Stimulated activated CD4-positive, alpha-beta T cell treated with anti-CD3 and anti-CD28 coated beads, TNF-alpha, amount 100 ng/mL, for 24 hours (primary cell): Measurements from ENCODE around the gene CCBE1.
"Not testable (repeated sequence)": the region's sequence is repeated elsewhere in the genome, so short reads cannot be mapped to it uniquely, and the experiment has no call there.

Source experiments
- DNase-seq, 3 experiments: peaks; one replicate each; pipeline ENCODE4 v3.0.0-alpha.2; 2020; ENCODE audit warnings: low read depth in 3 of 3

The CCBE1 gene

GRCh38 chr18:59715445-59715844 is 18.2 kb upstream of the CCBE1 start:
- no peak for DNase-seq

GRCh38 chr18:59714096-59714495 is 16.9 kb upstream of the CCBE1 start:
- DNase-seq: not testable (repeated sequence)

- DNase-seq: no peak
Measured at GRCh38 chr18:59712311-59712710, 15.1 kb upstream of the CCBE1 start.

GRCh38 chr18:59708988-59709387 is 11.8 kb upstream of the CCBE1 start:
- DNase-seq: no peak

GRCh38 chr18:59707306-59707705 is 10.1 kb upstream of the CCBE1 start:
- no peak for DNase-seq

DNA sequence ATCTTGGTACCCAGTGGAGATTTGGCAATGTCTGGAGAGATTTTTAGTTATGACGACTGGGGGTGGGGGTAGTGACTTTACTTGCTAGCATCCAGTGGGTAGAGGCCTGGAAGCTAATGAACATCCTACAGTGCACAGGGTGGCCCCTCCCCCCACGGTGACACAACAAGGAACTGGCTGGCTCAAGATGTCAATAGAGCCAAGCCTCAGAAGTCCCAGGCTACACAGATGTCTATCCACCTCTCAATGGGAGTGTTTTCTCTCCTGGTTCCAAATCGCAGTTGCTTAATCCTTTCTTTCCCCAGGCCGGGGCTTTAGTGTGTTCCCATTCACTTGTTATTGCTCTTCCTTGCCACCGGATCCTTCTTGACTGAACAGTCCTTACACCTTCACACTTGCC is 9.3 kb upstream of the CCBE1 start:
- no peak for DNase-seq

- DNase-seq: no peak
Measured at GRCh38 chr18:59705145-59705544, 7.9 kb upstream of the CCBE1 start.

GRCh38 chr18:59704146-59704545 is 6.9 kb upstream of the CCBE1 start:
- DNase-seq: no peak

GRCh38 chr18:59701272-59701671 is 4.0 kb upstream of the CCBE1 start:
- no peak for DNase-seq

DNA sequence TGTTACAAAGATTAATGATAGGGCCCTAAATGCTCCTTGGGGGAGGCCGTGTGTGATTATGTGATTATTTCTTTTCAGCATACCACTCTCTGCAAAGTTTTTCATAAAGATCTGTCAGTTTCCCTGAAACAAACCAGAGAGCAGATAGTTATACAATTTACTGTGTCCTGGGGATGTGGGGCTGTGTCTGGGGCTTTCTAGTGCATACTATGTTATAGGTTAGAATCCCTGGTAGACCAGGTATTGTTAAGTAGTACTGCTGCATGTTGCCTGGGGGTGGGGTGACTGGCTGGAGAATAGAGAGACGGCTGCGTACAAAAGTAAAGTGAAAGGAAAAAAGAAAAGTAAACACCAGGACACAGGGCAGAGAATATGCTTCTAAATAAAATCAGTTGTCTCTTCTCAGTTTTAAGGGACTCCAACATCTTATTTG is 3.3 kb upstream of the CCBE1 start:
- no peak for DNase-seq

DNA sequence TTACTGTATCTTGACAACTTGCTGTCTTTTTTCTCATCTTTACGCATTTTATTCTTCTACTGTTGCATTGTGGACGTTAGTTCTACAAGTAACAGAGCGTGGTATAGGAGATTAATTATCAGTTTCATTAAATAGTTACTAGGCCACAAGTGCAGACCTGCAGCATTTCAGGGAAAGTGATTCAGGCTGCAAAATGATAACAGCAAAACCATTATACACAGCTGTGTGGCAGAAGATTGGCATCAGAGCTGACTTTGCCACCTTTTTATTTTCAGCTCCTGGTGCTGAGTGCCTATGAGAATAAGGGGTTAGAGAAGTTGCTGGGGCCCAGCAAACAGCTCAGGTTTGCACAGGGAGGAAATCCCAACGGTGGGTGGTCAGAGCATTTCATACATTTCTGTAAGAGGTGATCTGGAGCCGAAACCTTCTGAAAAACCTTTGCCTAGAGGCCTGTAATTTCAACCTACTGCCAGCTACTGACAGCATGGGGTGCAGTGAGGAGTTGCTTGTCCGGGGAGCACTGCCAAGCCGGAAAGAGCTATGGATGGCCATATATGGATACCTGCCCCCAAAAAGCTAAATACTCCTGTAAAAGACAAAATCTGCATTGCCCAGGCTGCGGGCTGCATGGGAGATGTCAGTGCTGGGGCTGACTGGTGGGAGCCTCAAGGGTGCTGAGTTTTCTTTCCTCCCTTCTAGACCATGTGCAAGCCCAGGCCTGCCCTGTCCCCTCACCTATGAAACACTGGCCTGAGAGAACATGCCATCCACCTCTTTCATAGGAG is 2.7 kb upstream of the CCBE1 start:
- no peak for DNase-seq

DNA sequence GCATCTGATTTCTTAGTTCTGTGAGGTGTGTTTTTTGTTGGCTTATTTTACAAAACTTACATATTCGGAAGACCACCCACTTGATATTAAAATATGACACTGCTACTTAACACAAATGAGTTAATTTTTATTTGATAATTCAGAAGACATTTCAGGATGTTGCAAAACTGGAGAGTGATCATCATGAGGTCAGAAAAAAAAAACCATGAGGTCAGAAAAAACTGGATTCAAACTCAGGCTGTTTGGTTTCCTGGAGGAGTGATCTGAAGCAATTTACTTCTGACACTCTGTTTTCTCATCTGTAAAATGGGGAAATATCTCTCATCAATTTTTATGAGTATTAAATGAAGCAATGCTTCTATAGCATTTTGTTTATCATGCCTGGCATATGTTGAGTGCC is 1.8 kb upstream of the CCBE1 start:
- no peak for DNase-seq

DNA sequence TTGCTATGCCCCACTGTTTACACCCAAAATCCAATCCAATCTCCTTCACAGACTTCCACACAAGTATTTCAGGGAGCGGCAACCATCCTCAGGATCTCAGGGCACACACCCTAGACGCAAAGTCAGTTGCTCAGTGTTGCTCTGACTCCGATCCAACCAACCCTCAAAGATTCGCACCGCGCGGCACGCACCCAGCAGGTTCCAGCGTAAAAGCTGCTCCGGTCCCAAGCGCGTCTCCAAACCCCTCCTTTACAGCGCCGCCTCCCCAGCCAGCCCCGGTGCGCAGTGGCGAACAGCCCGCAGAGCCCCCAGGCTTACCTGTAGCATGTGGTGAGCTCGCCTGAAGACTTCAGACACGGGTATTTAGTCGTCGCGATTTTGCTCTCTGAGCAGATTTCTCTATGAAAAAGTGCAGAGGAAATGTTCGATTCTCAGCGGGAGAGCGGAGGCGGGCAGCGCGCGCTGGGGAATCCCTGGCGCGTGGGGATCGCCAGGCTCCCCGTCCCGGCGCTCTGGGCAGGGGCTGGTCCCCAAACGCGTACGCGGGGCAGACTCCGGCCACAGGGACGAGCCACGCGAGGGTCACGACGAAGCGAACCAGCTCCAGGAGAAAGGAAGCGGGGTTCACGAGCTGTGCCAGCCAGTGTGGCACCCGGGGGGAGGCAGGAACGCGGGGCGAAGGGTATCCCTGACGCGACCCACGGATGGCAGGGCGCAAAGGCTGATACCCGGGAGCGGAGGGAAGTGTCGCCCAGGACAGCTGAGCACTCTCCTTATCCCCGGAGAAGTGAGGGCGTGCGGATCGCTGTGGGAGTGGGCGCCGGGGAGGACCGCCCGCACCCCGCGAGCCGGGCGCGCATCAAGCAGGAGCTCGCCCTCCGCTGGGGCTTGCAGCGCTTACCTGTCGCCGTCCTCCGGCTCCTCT is 650 bp downstream of the CCBE1 start:
- DNase-seq: peak in 1 of 3 experiments; percentile 2

DNA sequence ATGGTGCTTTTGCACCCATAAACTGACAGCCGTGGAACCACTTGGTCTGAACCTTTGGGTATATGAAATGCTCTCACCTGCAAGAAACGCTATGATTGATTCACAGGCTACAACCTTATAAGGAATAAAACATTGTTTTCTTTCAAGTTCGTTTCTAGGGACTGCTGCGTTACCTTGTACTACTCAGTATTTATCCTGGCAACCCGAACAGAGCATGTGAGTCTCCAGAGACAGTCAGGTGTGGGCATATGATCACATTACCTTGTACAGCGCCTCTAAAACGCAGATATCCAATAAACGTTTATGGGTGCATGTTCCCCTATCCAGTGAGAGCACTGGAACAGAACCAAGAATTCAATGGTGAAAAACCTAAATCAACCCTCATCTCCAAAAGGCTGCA is 1.7 kb downstream of the CCBE1 start:
- no peak for DNase-seq

DNA sequence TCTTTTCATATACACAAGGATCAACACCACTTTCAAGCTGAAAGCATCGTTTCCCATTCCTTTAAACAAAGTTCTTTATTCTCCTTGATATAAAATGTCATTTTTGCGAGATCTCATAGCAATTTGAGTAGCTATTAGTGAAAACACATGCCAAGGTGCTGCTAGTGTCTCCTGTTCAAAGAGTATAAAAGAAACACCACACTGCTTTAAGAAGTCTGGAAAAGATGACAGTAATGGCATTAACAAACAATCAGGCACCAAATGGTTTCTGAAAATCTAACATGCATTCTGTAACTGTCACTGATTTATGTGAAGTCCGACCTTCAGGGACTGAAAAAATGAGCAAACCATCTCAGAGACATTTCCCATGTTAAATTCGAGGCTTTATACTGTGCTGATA is 2.4 kb downstream of the CCBE1 start:
- no peak for DNase-seq

DNA sequence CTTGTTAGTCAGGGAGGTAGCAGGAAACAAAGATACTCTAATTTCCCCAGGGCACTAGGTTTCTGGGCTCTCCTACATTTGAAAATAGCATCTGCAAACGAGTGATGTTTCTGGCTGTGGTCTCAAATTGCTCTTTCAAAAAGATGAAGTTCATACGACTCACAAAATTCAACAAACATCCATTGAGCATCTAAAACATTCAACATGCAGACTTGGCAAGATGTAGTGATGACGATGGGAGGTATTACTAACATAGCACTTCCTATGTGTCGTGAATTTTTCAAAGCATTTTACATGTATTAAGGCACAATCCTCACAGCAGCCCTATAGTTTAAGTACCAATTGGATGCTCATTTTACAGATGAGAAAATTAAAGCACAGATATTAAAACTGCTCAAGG is 5.2 kb downstream of the CCBE1 start:
- no peak for DNase-seq

GRCh38 chr18:59690996-59691395 is 6.2 kb downstream of the CCBE1 start:
- DNase-seq: no peak

DNA sequence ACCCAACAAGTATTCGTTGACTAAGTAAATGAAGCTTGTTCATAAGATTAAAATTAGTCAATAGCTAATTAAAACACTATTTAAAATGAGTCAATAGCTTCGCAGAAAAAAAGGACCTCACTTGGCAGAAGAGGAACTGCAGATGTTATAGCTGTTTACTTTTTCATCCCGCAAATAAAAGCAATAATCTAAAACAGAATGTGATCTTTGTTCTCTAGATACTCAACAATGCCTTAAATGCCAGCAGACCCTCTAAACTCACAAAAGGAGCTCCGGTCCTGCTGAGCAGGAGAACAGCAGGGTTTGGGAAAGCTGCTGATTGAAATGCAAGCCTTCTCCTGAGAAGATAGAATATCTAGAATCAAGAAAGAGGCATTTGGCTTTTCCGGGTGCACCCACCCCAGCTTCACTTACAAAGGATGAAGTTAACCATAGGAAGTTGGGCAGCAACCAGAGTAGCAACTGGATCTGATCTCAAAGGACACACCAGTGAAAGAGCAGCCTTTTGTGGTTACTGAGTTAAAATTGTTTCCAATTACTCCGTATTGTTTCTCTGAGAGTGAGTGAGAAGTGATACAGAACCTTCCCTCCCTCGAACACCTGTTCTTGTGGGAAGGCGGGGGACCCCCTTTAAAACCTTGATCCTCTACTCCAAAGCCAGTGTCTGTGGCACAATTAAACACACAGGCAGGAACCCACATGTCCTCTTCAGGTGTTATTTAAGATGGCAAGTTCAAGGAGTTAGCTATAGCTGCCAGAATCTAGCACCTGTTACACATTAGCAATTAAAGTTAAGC is 6.8 kb downstream of the CCBE1 start:
- no peak for DNase-seq

DNA sequence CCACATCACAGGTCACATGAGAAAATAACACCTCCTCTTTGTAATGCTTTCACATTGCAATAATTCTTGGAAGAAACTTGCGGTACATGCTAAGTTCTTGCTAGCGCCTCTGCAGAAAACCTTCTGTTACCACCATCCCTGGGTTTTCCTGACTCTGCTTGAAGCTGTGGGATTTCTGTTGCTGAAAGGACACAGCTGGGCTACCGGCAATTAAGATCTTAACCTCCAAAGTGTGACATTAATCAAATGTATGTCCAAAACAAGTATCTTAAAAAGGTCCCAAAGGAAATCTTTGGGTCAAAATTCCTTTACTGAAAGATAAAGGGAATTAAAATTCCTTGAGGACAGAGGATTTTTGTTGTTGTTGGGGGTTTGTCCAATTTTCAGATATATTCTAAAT is 7.5 kb downstream of the CCBE1 start:
- no peak for DNase-seq

- no peak for DNase-seq
Measured at GRCh38 chr18:59686260-59686659, 11.0 kb downstream of the CCBE1 start.

DNA sequence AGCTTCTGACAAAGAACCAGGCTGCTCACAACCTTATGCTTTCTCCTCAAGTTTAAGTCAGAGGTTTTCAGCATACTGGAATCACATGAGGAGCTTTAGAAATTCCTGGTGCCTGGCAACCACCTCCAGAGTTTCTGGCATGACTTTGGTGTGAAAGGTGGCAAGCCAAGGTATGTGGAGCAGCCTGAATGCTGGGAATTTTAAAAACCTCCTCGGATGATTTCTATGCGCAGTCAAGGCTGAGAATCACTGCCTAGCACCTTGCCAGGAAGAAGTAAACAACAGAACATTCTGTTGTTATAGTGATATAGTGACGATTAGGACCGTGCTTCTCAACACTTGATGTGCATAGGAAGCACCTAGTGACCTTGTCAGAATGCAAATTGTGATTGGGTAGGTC is 11.7 kb downstream of the CCBE1 start:
- no peak for DNase-seq

- no peak for DNase-seq
Measured at GRCh38 chr18:59684777-59685176, 12.4 kb downstream of the CCBE1 start.
